NCI-H2107 (cell line): Measurements from ENCODE around the gene RBM39.
"Not testable (repeated sequence)": the region's sequence is repeated elsewhere in the genome, so short reads cannot be mapped to it uniquely, and the experiment has no call there.

Experiments
- DNase-seq: peaks from one replicate; lab custom pipeline; 2025; lab: John Stamatoyannopoulos, UW

The RBM39 gene

GRCh38 chr20:35726842-35727711, 15.0 kb downstream of the RBM39 start:
- DNase-seq, result no peak

- DNase-seq, result no peak
These were observed 17.5 kb downstream of the RBM39 start for GRCh38 chr20:35724321-35725230.

GRCh38 chr20:35723652-35724320, 18.3 kb downstream of the RBM39 start:
- not testable (repeated sequence) for DNase-seq

- not testable (repeated sequence) for DNase-seq
These were observed 18.8 kb downstream of the RBM39 start for GRCh38 chr20:35723275-35723639.

- no peak for DNase-seq
These were observed 20.4 kb downstream of the RBM39 start for GRCh38 chr20:35721621-35722020.

GRCh38 chr20:35721219-35721618, 20.8 kb downstream of the RBM39 start:
- DNase-seq, result no peak

GRCh38 chr20:35720165-35721123, 21.6 kb downstream of the RBM39 start:
- no peak for DNase-seq

- DNase-seq, result no peak
These were observed 22.3 kb downstream of the RBM39 start for GRCh38 chr20:35719717-35720116.

GRCh38 chr20:35718972-35719635, 23.0 kb downstream of the RBM39 start:
- no peak for DNase-seq

- DNase-seq, result not testable (repeated sequence)
These were observed 23.7 kb downstream of the RBM39 start for GRCh38 chr20:35718321-35718720.

- no peak for DNase-seq
These were observed 25.7 kb downstream of the RBM39 start for GRCh38 chr20:35716330-35716729.

- no peak for DNase-seq
These were observed 26.4 kb downstream of the RBM39 start for GRCh38 chr20:35715652-35716051.

GRCh38 chr20:35714127-35714526, 27.9 kb downstream of the RBM39 start:
- DNase-seq, result no peak

GRCh38 chr20:35713120-35713519, 28.9 kb downstream of the RBM39 start:
- DNase-seq, result not testable (repeated sequence)

GRCh38 chr20:35711588-35712209, 30.4 kb downstream of the RBM39 start:
- no peak for DNase-seq

- DNase-seq, result no peak
These were observed 31.0 kb downstream of the RBM39 start for GRCh38 chr20:35710884-35711587.

GRCh38 chr20:35710039-35710438, 32.0 kb downstream of the RBM39 start:
- DNase-seq, result no peak

GRCh38 chr20:35709259-35709658, 32.8 kb downstream of the RBM39 start:
- no peak for DNase-seq

- DNase-seq, result no peak
These were observed 33.6 kb downstream of the RBM39 start for GRCh38 chr20:35708502-35708901.
